ENCODE measurements around the gene SMG6.

GRCh38 chr17:2336852-2337543 lies 33.4 kb upstream of the SMG6 start, which contains the start of gene SGSM2:
- no peak for TF ChIP-seq GATA2 (IDR thresholded peaks at IDR 0.05; ENCODE audit: low read depth, low read length)
- no peak for TF ChIP-seq GATA3 (IDR thresholded peaks at IDR 0.05; ENCODE audit: low read depth, low read length)

Data from SH-SY5Y (cell line).